H1 (cell line): Measurements from ENCODE around the gene SHISAL2B. TPM values are rescaled to one million over a fixed set of nuclear protein-coding genes. Genes with fewer than 3 reads are reported as not detected.

Experiments
- CBX5 ChIP-seq: fragments of 300-800, 300-1000 bp; sonication (generic); IDR thresholded peaks from 2 replicates; pipeline ENCODE4 v1.7.1; 2016; ENCODE audit warnings: antibody characterized with exemption, low read length, low read depth
- CEBPB ChIP-seq: IDR thresholded peaks from 2 replicates; pipeline ENCODE4 v1.6.1; 2012; ENCODE audit warnings: low read depth, low read length
- CREB1 ChIP-seq: IDR thresholded peaks from 2 replicates; pipeline ENCODE4 v1.6.1; 2012; ENCODE audit warnings: inconsistent platforms
- EGR1 ChIP-seq: IDR thresholded peaks from 2 replicates; pipeline ENCODE4 v1.6.1; 2011; ENCODE audit warnings: low read depth, low read length, borderline replicate concordance
- FOSL1 ChIP-seq: IDR thresholded peaks from 2 replicates; pipeline ENCODE4 v1.6.1; 2011; ENCODE audit warnings: mild to moderate bottlenecking, low read depth, low read length, moderate library complexity; ENCODE audit not compliant: insufficient read depth
- GTF2F1 ChIP-seq: IDR thresholded peaks from 2 replicates; pipeline ENCODE4 v1.6.1; 2012; ENCODE audit warnings: low read depth, low read length, improper control_type of control experiment, borderline replicate concordance
- HDAC2 ChIP-seq, 2 experiments: fragments of 300-600 bp in 1 of 2; sonication (generic) in 1 of 2; IDR thresholded peaks; 2 replicates each; pipeline ENCODE4 v1.6.1; 2011 to 2012; ENCODE audit warnings: low read depth in 2 of 2, low read length in 2 of 2, mild to moderate bottlenecking in 2 of 2, moderate library complexity in 2 of 2, borderline replicate concordance in 1 of 2, inconsistent platforms in 1 of 2
- JUN ChIP-seq: IDR thresholded peaks from 2 replicates; pipeline ENCODE4 v1.6.1; 2011; ENCODE audit warnings: low read depth, mild to moderate bottlenecking, improper control_type of control experiment, low read length
- MAFK ChIP-seq: IDR thresholded peaks from 2 replicates; pipeline ENCODE4 v1.6.1; 2012; ENCODE audit warnings: low read depth, mild to moderate bottlenecking, improper control_type of control experiment, low read length
- RNF2 ChIP-seq: fragments of 200-900, 300-1000 bp; sonication (generic); IDR thresholded peaks from 2 replicates; pipeline ENCODE4 v1.7.1; 2016; ENCODE audit warnings: borderline replicate concordance, low read depth, mild to moderate bottlenecking, antibody characterized with exemption, low read length; ENCODE audit not compliant: poor library complexity, severe bottlenecking; ENCODE audit errors: missing control alignments
- SP4 ChIP-seq: IDR thresholded peaks from 2 replicates; pipeline ENCODE4 v1.6.1; 2012; ENCODE audit warnings: low read length, inconsistent platforms
- SUZ12 ChIP-seq: fragments of 200-600 bp; sonication (generic); IDR thresholded peaks from 2 replicates; pipeline ENCODE4 v1.6.1; 2012; ENCODE audit warnings: mild to moderate bottlenecking, inconsistent platforms, low read length, moderate library complexity, mixed read lengths
- ZNF274 ChIP-seq: IDR thresholded peaks from 2 replicates; pipeline ENCODE4 v1.7.0; 2012; ENCODE audit warnings: low read length, borderline replicate concordance; ENCODE audit errors: extremely low read depth
- polyA plus RNA-seq, 7 experiments: library from polyadenylated mRNA; depleted of rRNA in 3 of 7; stranded (reverse) in 5 of 7; unstranded in 2 of 7; fragments of >200 nt in 5 of 7; fragments of 200-250 nt in 2 of 7; gene quantifications; 1 replicate in 5 of 7; 2 replicates in 1 of 7; 4 replicates in 1 of 7; pipeline versions ENCODE4 v1.2.1 to v1.2.3, GENCODE V29; 2011 to 2013; ENCODE audit warnings: missing spikeins in 2 of 7, mixed read lengths in 2 of 7
- total RNA-seq: library from RNA; stranded (reverse); fragmentation: NEBNext Ultra II Directional; extraction: Animal tissue kit (Norgen Biotek cat#: 25700); gene quantifications from 2 replicates; pipeline ENCODE4 v1.2.1, GENCODE V29; 2021
- TF ChIP-seq, protein P1 (sequence below): IDR thresholded peaks from 2 replicates; pipeline ENCODE4 v1.6.1; 2012; ENCODE audit warnings: low read length, inconsistent platforms

The SHISAL2B gene
- total and polyA plus RNA-seq, 2 of the 8 experiments (the other 6 are each of a cell fraction or from before 2014, with no cell fraction given) = 10.6 to 14.2 TPM

DNA sequence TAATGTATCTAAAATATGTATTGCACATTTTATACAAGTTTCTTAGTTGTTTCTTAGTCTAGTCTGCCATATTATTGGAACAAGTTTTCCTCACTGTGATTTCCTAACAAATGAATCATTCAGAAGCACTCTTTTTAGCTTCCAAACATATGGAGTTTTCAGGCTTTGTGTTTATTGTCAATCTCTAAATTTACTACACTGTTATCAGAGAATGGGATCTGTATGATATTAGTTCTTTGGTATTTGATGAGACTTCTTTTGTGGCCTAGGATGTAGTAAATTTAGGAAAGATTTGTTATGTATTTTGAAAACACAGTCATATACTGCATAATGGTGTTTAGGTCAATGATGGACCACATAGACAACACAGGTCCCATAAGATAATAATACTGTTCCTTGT is 52.5 kb downstream of the SHISAL2B start (continued):
- TF ChIP-seq CBX5 (no peak), MAFK (no peak), GTF2F1 (no peak), ZNF274 (no peak), EGR1 (no peak), RNF2 (no peak), HDAC2 (IDR thresholded peaks at IDR 0.05; ENCODE audit: borderline replicate concordance in 1 of 2, low read depth in 2 of 2, low read length in 2 of 2) (no peak), FOSL1 (no peak), JUN (no peak), CREB1 (no peak), CEBPB (no peak), SP4 (no peak), SUZ12 (no peak)
- TF ChIP-seq, protein P1, sequence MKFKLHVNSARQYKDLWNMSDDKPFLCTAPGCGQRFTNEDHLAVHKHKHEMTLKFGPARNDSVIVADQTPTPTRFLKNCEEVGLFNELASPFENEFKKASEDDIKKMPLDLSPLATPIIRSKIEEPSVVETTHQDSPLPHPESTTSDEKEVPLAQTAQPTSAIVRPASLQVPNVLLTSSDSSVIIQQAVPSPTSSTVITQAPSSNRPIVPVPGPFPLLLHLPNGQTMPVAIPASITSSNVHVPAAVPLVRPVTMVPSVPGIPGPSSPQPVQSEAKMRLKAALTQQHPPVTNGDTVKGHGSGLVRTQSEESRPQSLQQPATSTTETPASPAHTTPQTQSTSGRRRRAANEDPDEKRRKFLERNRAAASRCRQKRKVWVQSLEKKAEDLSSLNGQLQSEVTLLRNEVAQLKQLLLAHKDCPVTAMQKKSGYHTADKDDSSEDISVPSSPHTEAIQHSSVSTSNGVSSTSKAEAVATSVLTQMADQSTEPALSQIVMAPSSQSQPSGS = no peak
